HG03558 (cell line): ENCODE results near the gene CHTF8.
"Not testable (repeated sequence)": the region's sequence is repeated elsewhere in the genome, so short reads cannot be mapped to it uniquely, and the experiment has no call there.

Experiments used
- ATAC-seq: cut with Tn5 transposase; IDR thresholded peaks from one replicate; pipeline ENCODE4 v1.9.1; 2021; ENCODE audit warnings: moderate number of reproducible peaks; ENCODE audit not compliant: unreplicated experiment; ENCODE audit errors: extremely low read depth

CHTF8 gene

DNA sequence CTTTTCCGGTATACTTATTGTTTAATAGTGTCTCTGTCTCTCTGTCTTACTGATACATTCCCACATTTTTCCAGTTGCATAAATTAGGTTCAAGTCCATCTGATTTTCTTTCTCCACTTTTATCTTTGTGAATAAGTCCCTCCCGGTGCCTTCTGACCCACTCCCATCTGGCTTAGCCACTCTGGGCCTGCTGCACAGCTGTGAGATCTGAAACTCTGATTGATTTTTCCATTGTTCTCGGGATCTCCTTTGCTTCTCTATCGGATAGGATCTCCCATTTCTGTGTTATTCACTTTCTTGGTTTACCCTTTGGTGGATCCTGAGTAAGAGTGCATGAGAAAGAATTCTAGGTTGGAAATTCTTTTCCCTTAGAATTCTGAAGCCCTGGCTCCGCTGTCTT, 8.6 kb upstream of the CHTF8 start:
- ATAC-seq = no peak

- ATAC-seq = not testable (repeated sequence)
These were observed 7.1 kb upstream of the CHTF8 start for GRCh38 chr16:69139464-69139863.

DNA sequence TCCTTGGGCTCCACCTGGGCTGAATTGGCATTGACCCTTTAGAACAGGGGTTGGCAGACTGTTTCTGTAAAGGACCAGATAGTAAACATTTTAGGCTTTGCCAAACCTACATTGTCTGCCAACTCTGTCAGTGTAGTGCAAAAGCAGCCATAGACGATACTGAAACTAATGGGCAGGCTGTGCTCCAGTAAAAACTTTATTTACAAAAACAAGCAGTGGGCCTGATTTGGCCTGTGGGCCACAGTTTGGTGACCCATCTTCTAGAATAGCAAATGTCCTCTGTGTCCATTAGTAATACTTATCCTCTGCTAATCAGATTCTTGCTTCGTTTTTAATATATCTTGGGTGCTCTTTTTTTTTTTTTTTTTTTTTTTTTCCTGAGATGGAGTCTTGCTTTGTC, 6.2 kb upstream of the CHTF8 start:
- ATAC-seq = no peak

- no peak for ATAC-seq
These were observed 1.1 kb upstream of the CHTF8 start for GRCh38 chr16:69133373-69133954.

DNA sequence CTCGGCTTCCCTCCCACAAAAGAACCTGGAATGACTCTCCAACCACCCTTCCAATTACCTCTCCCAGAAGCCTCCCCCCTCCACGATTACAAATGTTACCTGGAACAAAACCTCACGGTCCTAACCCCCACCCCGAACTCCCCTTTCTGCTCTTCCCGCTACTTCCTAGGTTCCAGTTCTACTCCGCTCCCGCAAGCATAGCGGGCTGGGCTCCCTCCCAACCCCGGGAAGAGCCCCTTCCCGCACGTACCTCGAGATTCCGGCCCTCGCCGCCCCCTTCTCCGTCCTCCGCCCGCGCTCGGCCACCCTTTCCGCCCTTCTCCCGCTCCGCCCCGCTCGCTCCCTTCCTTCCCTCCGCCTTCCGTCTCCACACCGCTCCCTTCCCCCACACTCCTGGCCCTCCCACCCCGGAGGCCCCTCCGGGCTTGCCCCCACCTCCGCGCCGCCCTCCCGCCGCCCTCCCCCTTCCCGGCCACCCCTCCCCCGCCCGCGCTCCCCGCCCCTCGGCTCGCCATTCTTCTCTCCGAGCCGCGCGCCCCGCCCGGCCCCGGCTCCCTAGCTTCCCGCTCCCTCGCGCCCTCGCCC, 457 bp downstream of the CHTF8 start:
- no peak for ATAC-seq

DNA sequence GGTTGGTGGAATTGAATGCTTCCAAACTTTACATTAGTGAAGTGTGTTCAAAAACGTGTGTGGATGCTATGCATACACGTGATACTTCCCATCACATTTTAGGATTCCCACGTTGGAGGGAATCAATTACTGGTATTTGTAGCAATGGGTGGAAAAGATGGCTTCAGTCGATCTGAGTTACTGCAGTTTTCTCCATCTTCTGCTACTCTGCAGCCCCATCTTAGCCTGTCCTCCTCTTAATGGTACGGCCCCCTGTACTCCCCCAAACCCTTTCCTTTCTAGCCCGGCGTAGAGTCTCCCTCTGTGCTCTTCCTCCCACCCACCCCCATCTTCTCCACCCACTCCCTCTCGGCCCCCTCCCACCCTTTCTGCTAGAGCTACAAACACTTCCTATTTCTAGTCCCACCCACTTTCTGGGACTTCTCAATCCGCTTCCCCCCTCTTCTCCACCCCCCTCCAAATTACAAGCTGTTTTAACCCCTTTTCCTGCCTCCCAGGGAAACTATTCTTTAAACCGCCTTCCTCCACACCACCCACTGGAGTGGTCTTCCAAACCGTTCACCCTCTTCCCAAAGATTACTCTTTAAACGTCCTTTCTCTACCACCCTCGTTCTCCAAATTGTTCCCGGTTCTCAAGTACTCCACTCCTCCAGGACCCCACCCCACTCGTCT, 1.1 kb downstream of the CHTF8 start:
- ATAC-seq = no peak

DNA sequence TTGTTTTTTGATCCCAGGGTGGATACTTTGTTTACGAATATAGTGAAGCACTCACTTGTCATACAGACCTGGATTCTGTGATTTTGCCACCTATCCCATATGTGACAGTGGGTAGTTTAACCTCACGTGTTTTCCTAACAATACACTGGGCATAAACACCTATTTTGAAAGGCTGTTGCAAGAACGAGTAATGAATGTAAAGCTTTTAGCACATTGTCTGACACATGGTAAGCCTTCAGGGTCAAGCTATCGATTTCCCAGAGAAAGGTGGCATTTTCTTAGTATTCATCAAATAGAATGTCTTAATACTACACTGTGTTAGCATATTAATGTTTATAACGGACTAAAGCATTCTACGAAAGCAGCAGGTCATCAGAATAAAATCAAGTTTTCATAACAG, 1.9 kb downstream of the CHTF8 start:
- ATAC-seq = no peak

- no peak for ATAC-seq
These were observed 4.3 kb downstream of the CHTF8 start for GRCh38 chr16:69127966-69128510.

- not testable (repeated sequence) for ATAC-seq
These were observed 5.6 kb downstream of the CHTF8 start for GRCh38 chr16:69126801-69127200.

DNA sequence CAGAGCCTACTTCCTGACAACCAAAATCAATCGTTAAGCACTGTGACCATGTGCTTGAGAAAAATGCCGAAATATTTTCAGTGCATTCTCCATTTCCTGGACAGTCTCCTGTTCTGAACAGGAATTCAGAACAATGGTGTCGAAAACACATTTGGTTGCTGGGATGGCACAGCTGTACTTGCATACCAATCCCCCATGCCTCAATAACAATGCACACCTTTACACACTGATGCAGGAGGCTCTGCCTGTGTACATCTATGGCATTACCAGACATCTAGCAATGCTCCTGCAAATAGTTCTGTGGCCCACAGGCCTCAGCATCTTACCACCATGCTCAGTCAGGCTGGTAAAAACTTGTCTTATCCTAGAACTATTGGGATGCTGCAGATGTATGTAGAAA, 6.2 kb downstream of the CHTF8 start:
- no peak for ATAC-seq

DNA sequence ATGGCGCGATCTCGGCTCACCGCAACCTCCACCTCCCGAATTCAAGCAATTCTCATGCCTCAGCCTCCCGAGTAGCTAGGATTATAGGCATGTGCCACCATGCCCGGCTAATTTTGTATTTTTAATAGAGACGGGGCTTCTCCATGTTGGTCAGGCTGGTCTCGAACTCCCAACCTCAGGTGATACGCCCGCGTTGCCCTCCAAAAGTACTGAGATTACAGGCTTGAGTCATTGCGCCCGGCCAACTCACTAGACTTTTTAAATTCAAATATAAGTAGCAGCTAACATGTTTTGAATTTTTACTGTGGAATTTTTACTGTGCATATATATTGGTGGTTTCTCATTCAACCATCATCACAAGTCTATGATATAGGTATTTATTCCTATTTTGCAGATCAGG, 7.4 kb downstream of the CHTF8 start:
- not testable (repeated sequence) for ATAC-seq

DNA sequence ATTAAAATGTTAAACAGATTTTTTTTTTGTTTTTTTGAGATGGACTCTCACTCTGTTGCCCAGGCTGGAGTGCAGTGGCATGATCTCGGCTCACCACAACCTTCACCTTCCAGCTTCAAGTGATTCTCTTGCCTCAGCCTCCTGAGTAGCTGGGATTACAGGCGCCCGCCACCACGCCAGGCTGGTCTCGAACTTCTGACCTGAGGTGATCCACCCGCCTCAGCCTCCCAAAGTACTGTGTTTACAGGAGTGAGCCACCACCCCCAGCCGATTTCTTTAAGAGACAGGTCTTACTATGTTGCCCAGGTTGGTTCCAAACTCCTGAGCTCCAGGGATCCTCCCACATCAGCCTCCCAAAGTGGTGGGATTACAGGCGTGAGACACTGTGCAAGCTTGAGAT, 8.0 kb downstream of the CHTF8 start:
- ATAC-seq = not testable (repeated sequence)

DNA sequence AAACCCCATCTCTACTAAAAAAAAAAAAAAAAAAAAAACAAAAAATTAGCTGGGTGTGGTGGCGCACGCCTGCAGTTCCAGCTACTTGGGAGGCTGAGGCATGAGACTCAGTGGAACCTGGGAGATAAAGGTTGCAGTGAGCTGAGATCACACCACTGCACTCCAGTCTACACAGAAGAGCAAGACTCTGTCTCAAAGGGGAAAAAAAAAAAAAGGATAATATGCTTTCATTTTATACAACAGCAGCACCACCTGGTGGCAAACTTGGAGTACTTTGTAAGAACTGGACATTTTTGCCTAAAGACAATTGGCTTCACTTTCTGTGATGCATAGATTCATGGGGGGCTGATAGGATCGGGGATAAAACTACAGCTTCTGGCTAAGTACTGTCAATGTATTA, 8.5 kb downstream of the CHTF8 start:
- no peak for ATAC-seq

GRCh38 chr16:69120096-69120664, 12.2 kb downstream of the CHTF8 start:
- ATAC-seq = no peak

- ATAC-seq = no peak
These were observed 12.9 kb downstream of the CHTF8 start for GRCh38 chr16:69119536-69119935.

GRCh38 chr16:69118994-69119393, 13.4 kb downstream of the CHTF8 start:
- ATAC-seq = no peak

- no peak for ATAC-seq
These were observed 13.9 kb downstream of the CHTF8 start for GRCh38 chr16:69118468-69118867.

GRCh38 chr16:69116906-69117305, 15.5 kb downstream of the CHTF8 start:
- no peak for ATAC-seq

DNA sequence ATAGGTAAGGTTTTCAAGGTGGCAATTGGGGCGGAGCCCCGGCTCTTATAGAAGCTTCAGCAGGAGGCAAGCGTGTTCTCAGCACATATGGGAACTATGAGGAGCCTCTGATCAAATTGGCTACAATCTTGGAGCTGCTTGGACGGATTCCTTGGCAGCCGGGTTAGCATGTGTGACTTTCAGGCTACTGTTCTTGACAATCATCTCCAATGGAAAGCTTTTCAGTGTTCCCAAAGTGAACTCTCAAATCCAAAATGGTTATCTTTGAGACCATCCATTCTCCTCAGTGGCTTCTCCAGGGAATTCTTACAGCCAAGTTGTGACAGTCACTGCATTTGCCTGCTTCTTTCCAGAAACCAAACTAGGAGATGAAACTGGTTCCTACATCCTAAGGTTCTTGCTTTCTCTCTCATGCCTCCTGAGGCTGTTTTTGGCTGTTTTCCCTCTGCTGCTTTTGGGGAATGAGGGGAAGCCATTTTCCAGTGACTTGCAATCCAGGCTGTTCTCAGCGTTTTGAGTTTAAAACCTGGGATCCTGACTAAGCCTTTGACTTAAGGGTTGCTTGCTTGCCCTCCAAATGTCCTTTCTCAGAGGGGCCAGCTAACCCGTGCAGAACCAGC, 16.0 kb downstream of the CHTF8 start:
- ATAC-seq = no peak

- ATAC-seq = no peak
These were observed 16.6 kb downstream of the CHTF8 start for GRCh38 chr16:69115837-69116236.

DNA sequence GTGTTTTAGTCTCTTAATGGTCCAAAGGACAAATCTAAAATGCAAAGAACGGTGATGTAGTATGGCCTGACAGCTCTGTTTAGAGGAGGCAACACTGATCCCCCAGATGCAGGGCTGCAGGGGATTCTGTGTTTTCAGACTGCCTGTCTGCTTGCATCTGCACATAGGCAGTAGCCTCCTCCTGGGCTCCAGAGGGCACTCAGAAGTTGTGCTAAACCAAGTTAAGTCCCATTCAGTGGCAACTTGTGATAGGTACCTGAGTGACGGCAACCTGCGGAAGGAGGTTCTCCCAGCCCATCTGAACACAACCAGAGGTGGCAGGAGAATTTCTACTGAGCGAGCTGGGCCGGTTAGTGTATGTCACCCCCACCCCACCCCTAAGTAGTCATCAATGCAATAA, 17.0 kb downstream of the CHTF8 start:
- no peak for ATAC-seq
